ENCODE results near the gene CNNM1.

- TF ChIP-seq CTCF (IDR thresholded peaks at IDR 0.05) (no peak), POLR2A (IDR thresholded peaks at IDR 0.05) (no peak)
Observed at GRCh38 chr10:99318048-99318447, 11.1 kb upstream of the CNNM1 start.
